ENCODE results near the gene CBFA2T3. TPM values are rescaled to one million over a fixed set of nuclear protein-coding genes. Genes with fewer than 3 reads are reported as not detected.

CBFA2T3 gene
- total RNA-seq, 1 experiment from 2014 or later = 2.9 TPM

- Histone ChIP-seq H3K9me3 (ENCODE audit: control insufficient read depth, low read depth, low read length) (no peaks in the 10 kb centered on the region), H3K23me2 (ENCODE audit: insufficient read length, low read depth, low read length, poor library complexity, severe bottlenecking) (no peaks in the 10 kb centered on the region), H2AFZ (ENCODE audit: low read length) (no peak overlapping the region), H2BK12ac (ENCODE audit: insufficient read length, low read depth, low read length) (no peak overlapping the region), H4K5ac (ENCODE audit: insufficient read length, low read depth, low read length) (no peak overlapping the region), H2BK15ac (ENCODE audit: low read depth, low read length) (no peak overlapping the region), H2BK120ac (ENCODE audit: low read depth, low read length, poor library complexity, severe bottlenecking) (no peak overlapping the region), H3K79me2 (ENCODE audit: insufficient read depth, low read length) (no peaks in the 10 kb centered on the region), H3K79me1 (ENCODE audit: insufficient read depth, low read depth, low read length, poor library complexity, severe bottlenecking) (no peaks in the 10 kb centered on the region), H3K27me3 (ENCODE audit: insufficient read depth, low read length) (no peaks in the 10 kb centered on the region), H3K56ac (ENCODE audit: insufficient read length, low read depth, low read length) (no peak overlapping the region), H4K8ac (replicated peaks; ENCODE audit: insufficient read length, low read depth, low read length) (no peak overlapping the region), H3K4me2 (ENCODE audit: insufficient read depth, insufficient read length, low read length) (no peak overlapping the region), H3K9ac (ENCODE audit: extremely low read depth, insufficient read length, low read length) (no peak overlapping the region), H3K4ac (ENCODE audit: low read depth, low read length) (no peak overlapping the region), H2AK5ac (ENCODE audit: insufficient read length, low read length) (no peak overlapping the region), H3K27ac (ENCODE audit: insufficient read length, low read depth, low read length) (no peak overlapping the region), H2BK5ac (ENCODE audit: insufficient read length, low read length) (no peak overlapping the region), H3K18ac (ENCODE audit: insufficient read length, low read depth, low read length) (no peak overlapping the region), H3T11ph (ENCODE audit: low read length) (no peak overlapping the region), H4K91ac (ENCODE audit: insufficient read length, low read depth, low read length) (no peak overlapping the region), H4K20me1 (ENCODE audit: control insufficient read depth, insufficient read depth, insufficient read length) (no peaks in the 10 kb centered on the region), H3K4me1 (ENCODE audit: insufficient read depth, low read length) (no peaks in the 10 kb centered on the region), H3K14ac (ENCODE audit: insufficient read depth, low read length) (no peak overlapping the region), H2BK20ac (ENCODE audit: low read depth, low read length, poor library complexity, severe bottlenecking) (no peak overlapping the region), H3K23ac (ENCODE audit: insufficient read length, low read depth, low read length) (no peak overlapping the region)
- Mint-ChIP-seq H3K27me3 (ENCODE audit: low read depth) (no peaks in the 10 kb centered on the region), H3K27ac (no peak overlapping the region), H3K4me1 (no peaks in the 10 kb centered on the region), H3K9me3 (no peaks in the 10 kb centered on the region), H3K4me3 (no peak overlapping the region), H3K36me3 (ENCODE audit: insufficient read depth in 1 of 3, low read depth in 3 of 3) (no peaks in the 10 kb centered on the region)
- WGBS (ENCODE audit: extremely low coverage, insufficient read length, low lambda C conversion rate) = no CpG with 5 or more reads among the region's 57 CpGs
- TF ChIP-seq CTCF (conservative IDR thresholded peaks at IDR 0.05) = no peak
- no peak for DNase-seq
Measured at GRCh38 chr16:88896238-88897070, 80.6 kb downstream of the CBFA2T3 start.

Measured in H9 (cell line).